GM12891 (cell line): ENCODE measurements around the gene TTC39C.

Experiments
- DNase-seq: peaks from one replicate; pipeline ENCODE4 v3.0.0; 2011; ENCODE audit warnings: low spot score; ENCODE audit not compliant: insufficient read length
- FAIRE-seq: peaks from 2 replicates; lab custom pipeline; 2011; peaks lifted over from hg19 to GRCh38; lab: Jason Lieb, UNC
- PAX5 ChIP-seq: IDR thresholded peaks from 2 replicates; pipeline ENCODE4 v1.6.1; 2011; ENCODE audit warnings: low read length, moderate library complexity, mild to moderate bottlenecking; ENCODE audit not compliant: insufficient read depth, severe bottlenecking
- POLR2A ChIP-seq: IDR thresholded peaks from 2 replicates; pipeline ENCODE4 v1.6.1; 2011; ENCODE audit warnings: low read depth, low read length, control low read depth
- POLR2AphosphoS5 ChIP-seq: IDR thresholded peaks from 2 replicates; pipeline ENCODE4 v1.6.1; 2011; ENCODE audit warnings: low read depth, low read length, control low read depth
- POU2F2 ChIP-seq: IDR thresholded peaks from 2 replicates; pipeline ENCODE4 v1.6.1; 2011; ENCODE audit warnings: low read depth, mild to moderate bottlenecking, control low read depth, low read length, moderate library complexity
- SPI1 ChIP-seq: IDR thresholded peaks from 2 replicates; pipeline ENCODE4 v1.6.1; 2011; ENCODE audit warnings: low read depth, low read length, control low read depth
- TAF1 ChIP-seq: IDR thresholded peaks from 2 replicates; pipeline ENCODE4 v1.6.1; 2011; ENCODE audit warnings: low read depth, low read length, control low read depth

TTC39C gene

GRCh38 chr18:24173997-24174396 is 159.4 kb downstream of the TTC39C start:
- FAIRE-seq (peak; percentile 50), DNase-seq (no peak)
- no peak for TF ChIP-seq PAX5
- no peak for TF ChIP-seq POLR2AphosphoS5
- TF ChIP-seq POLR2A, result no peak

- TF ChIP-seq PAX5 (no peak), TAF1 (no peak), SPI1 (peak; percentile 83), POU2F2 (peak; percentile 35; the same call in 1 of the 2 replicates)
- FAIRE-seq, result peak; percentile 60
- DNase-seq, result peak; percentile 37
Measured at GRCh38 chr18:24176727-24177416, 162.3 kb downstream of the TTC39C start.

- no peak for DNase-seq
- no peak for TF ChIP-seq TAF1
- no peak for TF ChIP-seq SPI1
- TF ChIP-seq POLR2A, result no peak
- TF ChIP-seq POLR2AphosphoS5, result no peak
- TF ChIP-seq PAX5, result no peak
- TF ChIP-seq POU2F2, result no peak
- peak; percentile 69 for FAIRE-seq
Measured at GRCh38 chr18:24177499-24178133, 163.1 kb downstream of the TTC39C start.

- TF ChIP-seq TAF1, result no peak
- no peak for TF ChIP-seq POLR2AphosphoS5
- TF ChIP-seq PAX5, result no peak
- TF ChIP-seq POU2F2, result no peak
- no peak for TF ChIP-seq POLR2A
- no peak for TF ChIP-seq SPI1
- FAIRE-seq (no peak), DNase-seq (no peak)
Measured at GRCh38 chr18:24180048-24180447, 165.5 kb downstream of the TTC39C start.

GRCh38 chr18:24181806-24182205 is 167.3 kb downstream of the TTC39C start:
- TF ChIP-seq POU2F2 (no peak), SPI1 (no peak), POLR2A (no peak), POLR2AphosphoS5 (no peak), PAX5 (no peak), TAF1 (no peak)
- no peak for FAIRE-seq
- DNase-seq, result no peak
